NCI-H774 (cell line): ENCODE results near the gene NFIA.
A peak's percentile ranks its signal among the peaks of the same experiment; 100 is the strongest.

Experiments
- DNase-seq: peaks from one replicate; lab custom pipeline; 2025; lab: John Stamatoyannopoulos, UW

Gene NFIA

DNA sequence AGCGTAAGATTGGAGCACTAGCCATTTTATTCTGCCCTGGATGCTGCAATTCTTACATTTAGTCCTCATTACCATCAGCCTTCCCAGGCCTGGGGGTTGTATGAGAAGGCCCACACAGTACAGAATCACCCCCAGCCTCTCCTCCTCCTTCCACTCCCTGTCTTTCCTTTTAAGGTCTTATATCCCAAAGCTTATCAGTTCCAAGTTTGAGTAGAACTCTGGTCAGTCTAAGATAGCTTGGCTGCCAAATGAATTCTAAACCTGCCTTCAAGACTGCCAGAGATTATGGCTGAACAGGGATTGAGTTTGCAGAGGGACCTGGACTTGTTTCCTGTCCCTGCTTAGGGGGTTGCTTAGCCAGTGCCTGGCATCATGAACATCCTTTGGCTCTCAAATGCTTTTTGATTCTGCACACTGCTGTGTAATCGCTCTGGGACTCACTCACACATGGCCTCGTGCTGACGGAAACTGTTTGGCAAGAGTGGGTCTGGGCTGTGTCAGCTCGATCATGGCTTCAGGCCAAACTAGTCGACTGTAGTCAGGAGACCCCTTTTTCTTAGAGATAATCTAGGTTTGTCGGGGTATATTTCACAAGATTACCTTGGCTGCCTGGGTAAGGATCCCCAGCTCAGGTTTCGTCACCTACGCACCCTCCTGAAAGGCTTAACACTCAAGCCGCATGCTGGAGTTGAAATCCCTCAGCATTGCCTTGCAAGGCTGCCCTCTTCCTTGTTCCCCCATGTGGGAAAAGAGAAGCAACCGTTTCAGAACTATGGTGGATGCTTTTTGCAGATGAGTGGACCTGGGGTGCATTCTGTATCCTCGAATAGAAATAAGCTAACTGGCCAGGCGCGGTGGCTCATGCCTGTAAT lies 252.6 kb downstream of the NFIA start:
- no peak for DNase-seq

DNA sequence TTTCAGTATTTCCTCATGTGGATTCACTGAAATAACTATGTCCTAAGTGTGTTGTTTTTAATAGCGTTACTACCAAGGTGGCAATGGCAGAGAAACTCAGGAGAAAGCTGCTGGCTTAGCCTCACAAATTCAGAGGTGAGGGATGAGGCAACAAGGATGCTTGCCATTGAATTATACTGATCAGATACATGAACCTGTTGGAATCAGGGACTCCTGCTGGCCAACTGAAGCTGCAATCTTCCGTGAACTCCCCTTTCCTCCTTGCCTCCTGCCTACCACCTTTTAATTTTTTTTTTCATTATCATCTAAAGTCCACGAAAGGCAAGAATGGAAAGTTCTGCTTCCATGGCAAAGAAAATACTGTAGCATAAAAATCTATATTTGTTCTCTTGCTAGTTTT lies 254.7 kb downstream of the NFIA start:
- no peak for DNase-seq

DNA sequence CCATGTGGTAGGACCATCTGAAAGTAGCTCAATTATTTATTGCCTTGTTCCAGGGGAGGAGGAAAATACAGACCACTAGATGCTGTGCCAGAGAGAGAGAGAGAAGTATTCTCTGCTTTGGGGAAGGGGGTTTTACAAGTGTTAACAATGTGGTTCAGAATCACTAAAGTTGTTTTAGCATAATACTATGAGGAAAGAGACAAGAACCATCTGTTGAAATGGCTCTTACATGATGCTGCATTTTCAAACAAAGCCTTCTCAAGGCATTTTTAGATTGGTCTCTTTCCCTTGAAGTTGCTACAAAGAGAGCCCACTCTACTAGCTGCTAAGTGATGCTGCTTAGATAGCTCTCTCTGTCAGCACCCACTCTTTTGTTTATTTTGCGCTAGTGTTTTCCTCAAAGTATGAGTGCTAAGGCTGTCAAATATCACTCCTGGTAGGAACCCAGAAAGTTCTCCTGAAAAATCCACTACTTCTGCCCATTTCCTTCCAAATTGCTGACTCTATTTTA lies 255.1 kb downstream of the NFIA start:
- DNase-seq: no peak

DNA sequence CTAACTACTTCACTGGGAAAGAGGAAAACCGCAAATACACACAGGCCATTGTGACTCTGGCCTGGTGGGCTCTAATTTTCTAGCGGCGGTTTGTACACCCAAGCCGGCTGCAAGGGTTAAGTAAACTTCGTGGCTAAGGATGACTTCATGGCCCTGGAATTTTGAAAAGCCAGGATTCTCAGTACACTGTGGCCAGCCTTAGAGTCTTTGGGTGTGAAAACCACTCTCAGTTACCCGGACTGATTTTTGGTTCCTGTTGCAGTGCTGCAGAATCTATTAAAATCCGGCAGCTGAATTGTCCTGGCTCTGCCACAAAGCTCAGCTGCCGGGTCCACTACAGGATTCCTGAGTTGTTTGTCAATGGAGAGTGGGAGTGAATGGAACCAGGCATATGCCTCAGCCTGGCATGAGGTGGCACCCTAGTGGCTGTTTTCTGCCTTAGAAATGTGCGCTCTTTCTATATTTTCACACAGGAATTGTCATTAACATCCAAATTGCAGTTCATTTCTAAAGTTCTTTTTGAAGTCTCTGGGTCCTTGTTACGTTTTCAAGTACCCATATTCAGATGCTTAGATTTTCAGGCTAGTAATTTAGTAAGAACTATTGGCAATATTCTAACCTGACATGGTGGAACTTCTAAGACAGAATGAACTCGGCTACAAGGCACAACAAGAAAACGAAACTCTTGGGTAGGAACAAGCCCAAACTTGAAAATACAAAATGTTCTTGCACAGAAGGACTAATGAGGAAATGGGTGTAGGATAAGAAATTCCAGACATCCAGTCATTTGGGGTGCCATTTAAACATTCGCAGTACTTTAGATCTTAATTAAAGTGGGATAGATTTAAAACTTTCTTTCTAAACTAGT lies 255.9 kb downstream of the NFIA start:
- peak; percentile 68 for DNase-seq

DNA sequence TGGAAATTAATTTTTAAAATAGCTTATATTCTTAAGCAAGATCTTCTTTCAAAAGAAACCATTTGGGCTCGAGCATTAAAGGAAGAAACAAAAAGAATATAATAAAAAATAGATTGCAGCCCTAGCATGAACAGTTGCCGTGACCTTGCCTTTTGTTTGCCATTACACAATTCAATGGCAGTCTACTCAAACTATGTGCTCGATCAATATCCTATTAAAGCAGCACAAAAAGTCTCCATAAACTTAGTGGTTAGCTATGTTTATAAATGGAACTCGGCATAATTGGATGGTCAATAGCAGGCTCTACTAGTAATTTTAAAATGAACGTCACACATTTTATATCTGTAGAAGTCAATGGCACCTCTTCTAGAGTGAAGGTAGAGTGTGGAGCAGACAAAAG lies 256.5 kb downstream of the NFIA start:
- peak; percentile 13 for DNase-seq

DNA sequence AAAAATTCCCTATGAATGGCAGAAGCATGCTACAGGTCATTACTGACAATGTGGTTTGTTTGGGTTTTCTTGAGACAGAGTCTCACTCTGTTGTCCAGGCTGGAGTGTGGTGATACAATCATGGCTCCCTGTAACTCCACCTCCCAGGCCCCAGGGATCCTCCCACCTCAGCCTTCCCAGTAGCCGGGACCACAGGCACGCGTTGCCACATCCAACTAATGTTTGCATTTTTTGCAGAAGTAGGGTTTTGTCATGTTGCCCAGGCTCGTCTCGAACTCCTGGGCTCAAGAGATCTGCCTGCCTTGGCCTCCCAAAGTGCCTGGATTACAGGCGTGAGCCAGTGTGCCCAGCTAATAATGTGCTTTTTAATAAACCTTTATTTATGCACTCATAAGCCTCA lies 259.1 kb downstream of the NFIA start:
- DNase-seq: no peak

DNA sequence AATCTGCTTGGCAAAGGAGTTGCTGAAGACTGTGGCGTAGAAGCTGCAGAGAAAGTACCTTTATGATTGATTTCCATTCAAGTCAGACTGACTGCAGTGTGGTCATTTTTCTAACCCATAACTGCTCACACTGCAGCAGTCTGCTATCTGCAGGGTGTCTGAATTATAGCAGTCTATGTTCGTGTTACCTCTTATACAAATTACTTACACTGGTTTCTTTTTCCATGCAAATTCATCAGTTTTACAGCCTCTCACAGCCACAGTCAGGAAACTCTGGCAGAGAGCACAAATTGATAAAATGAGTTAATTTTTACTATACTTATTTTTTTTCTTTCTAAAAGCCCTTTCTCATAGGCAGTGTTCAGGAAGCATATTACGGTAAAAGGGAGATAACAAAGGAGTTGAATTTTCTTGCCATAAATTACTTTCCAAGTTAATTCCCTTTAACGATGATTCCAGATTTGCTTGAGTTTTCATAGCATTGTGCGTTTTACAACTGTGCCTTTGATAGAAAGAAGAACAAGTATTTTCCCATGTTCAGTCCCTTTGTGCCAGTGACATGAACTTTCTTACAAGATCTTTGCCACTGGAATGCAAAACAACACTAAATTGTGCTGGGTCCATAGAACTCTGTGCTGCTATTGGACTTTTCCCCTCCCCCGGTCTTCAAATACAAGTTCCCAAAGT lies 261.5 kb downstream of the NFIA start:
- no peak for DNase-seq

DNA sequence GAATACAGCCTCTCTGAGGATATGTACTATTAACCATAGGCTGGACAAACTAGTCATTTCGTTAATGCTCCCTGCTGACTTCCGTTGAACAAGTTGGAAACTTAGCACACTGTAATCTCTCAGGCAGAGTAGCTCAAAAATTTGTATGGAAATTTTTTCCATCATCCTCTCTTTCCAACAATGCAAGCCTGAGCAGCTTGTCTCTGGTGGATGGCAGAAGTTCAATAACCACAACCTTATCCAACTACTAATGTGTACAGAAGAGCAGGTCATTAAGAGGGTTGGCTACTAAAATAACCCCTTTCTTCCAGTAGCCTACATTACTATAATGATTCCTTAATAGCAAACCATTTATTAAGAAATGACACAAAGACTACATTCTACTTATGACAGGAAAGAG lies 262.3 kb downstream of the NFIA start:
- no peak for DNase-seq

DNA sequence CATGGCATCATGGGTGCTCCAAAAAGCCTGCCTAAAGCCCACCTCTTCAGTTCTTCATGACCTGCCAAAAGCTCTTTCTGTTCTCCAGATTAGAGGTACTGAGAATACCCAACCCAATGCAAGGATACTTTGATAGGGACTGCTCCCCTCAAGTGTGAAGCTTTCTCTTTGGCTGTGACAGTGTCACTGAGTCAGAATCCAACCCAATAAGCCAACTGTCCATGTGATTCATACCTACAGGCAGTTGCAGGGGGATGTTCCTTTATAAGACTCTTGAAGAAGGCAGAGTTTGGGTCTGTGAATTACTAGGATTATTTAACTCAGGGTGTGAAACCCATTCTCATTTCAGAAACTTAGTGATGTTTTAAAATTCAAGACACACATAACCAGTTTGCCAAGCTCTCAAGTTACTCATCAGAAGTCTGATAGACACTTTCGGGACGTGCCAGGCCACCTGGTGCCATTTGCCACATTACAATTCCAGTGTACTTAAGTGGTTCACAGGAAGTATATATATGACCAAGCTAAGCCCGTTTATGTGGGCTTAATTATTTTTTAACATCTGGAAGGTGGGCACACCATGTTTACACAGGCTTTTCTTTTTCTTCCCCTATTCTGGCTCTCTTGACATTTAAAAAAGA lies 265.8 kb downstream of the NFIA start:
- DNase-seq: no peak

DNA sequence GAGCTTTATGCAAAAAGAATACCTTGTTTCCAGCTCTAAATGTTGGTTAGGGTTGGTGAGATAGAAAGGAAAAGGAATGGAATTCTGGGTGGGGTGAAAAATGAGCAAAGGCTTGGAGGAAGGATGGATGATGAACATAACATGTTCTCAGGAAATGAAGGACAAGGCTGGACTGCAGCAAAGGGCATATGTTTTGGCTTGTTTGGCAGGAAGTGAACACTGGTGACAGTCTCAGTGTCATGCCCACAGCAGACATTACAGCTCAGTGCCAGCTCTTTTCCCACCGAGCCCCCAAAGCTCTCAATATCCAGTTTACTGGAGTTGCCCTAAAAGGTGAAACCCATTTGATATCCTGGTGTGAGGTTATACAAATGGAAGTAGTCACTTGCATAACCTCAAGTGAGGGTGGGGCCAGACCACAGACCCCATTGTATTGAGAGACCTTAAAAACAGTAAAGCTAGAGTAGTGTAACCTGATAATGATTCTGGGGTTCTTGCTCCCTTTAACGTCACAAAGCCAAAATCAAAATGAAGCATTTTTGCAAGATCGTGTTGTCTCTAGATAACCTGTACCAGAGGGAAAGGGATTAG lies 270.6 kb downstream of the NFIA start:
- DNase-seq: no peak

DNA sequence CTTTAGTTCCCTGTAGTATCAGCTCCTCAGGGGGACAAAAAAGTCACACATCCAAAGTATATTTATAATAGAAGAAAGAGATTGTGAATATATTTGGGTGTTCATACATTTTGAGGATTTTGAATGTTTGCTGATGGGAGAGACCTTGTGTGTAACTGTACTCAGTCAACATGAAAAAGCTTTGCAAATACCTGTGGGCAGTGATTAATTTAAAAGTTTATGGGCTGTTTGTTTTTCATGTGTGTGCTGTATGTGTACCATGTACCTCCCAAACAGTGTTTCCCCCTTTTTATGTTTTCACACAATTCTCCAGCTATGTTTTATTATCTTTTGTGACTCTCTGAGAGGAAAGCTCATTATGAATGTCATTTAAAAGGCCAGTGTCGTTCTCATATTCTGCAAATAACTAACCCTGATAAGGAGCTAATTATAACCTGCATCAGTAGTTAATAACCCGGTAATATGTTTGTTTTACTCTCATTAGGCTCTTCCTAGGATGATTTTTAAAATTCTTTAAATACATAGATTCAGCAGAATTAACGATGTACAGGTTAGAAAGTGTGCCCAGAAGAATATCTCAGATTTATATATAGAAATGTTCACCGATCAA lies 271.5 kb downstream of the NFIA start:
- DNase-seq: peak; percentile 3

DNA sequence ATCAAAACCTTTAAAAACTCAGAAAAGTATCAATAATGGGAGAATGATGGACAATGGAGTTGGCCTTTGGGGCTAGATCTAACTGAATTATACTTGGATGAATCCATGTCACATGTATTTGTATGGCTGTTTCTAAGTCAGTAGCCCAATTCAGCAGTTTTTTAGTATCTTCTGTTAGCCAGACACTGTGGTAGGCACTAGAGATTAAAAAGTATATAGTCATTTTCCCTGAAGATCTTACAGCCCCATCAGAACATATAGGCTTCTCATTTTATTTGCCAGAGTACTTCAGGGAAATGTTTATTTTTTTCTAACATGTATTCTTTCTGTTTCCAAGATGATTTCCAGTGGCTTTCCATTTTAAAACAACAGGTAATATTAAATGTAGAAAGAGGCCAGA lies 273.7 kb downstream of the NFIA start:
- no peak for DNase-seq

DNA sequence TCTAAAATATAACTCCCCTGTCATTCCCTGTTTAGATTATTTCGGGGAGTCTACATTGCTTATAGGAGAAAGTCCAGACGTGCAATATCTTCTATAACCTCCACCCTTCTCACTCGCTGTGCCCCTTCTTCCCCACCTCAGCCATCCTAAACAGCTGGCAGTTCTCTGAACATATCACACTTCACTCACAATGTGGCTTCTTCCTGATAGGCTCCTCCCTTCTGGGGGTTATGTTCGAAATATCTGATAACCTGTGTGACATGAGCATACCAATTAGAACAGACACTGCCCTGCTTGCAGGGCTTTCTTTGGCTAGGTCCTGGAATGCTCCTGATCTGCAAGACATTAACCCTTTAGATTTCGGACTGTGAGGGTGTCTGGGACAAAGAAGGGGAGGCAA lies 274.6 kb downstream of the NFIA start:
- no peak for DNase-seq

DNA sequence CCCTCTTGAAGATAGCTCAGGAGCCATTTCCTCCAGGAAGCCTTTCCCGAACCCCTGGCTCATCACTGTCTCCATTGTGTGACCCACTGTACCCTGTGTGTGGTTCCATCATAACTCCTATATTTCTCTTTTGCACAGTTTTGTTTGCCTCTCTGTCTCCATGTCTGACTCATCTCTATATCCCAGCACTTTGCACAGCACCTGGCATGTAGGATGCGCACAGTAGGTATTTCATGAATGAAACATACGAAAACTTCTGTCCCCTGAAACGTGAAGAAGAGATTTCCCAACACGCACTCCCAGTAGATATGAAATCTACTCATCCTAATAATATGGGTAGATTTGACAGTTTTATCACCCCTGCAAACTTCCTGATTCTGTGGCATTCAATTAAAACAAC lies 275.2 kb downstream of the NFIA start:
- DNase-seq: no peak

DNA sequence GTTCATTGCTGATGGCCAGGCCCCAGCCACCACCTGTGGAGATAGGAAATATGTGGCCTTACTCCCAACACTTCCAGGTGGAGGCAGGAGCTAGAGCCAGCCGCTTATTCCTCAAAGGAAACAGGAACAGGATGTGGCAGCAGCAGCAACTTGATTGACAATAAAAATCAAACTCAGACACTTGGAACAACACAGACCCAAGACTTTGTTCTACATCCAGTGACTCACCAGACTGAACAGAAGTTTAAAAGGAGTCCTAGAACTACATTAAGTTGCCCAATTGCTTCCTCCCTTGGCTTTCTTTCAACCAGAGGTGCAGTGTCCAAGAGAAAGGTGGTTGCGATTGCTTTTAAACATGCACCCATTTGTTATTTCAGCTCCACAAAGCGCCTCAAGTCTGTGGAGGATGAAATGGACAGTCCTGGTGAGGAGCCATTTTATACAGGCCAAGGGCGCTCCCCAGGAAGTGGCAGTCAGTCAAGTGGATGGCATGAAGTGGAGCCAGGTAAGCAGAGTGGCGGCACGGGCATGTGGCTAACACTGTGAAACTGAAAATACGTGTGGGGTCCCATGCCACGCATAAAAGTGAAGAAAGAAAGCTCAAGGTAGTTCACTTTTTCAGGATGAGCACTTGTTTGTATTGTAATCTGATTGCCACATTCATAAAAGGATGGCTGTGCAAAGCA lies 276.6 kb downstream of the NFIA start:
- no peak for DNase-seq

DNA sequence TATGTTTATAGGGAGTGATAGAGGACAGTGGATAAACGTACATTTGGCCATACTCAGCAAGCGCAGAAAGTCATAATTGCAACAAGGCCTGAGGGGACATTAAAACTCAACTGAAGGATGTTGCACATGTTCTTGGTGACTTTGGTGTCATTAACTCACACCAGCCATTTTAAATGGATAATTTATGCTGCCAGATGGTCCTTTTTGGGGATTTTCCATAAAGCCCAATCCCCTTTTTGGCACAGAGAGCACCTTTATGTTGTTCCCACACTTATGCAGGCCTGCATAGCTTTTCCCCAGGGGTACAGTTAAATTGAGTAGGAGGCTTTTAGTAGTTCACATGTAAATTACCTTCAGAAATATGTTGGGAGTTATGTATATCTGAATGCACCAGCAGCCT lies 279.6 kb downstream of the NFIA start:
- no peak for DNase-seq

DNA sequence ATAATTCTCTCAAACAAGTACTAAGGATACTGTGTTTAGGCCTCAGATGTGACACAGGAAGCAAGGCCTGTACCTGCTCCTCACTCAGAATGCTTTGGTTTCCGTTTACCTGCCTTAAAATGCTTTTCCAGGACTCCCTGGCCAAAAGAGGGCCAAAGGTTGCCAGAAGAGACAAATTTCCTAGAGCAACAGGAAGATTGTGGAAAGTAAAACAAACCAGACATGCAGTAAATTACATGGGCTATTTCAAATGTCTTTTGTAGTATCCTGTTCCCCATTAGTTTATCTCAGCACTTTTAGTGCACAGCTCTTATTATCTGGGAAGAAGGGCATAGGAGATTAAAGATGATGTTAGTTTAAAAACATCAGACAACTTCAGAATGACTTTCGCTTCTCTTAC lies 280.0 kb downstream of the NFIA start:
- no peak for DNase-seq

DNA sequence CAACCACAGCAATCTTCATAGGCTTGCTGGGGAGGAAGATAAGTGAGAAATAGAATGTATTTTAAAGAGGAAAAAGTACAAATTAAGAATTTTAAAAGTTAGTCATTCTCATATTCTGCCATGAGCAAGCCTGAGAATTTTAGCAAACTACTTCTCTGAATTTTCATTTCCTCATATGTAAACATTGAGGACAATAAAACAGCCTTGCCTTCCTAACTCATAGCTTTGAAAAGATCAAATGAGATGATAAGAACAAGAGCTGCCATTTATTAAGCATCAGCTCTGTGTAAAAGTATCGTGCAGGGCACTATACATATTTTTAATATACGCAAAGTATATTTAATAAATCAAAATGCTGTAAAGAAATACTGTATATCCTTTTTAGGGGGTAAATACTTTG lies 286.0 kb downstream of the NFIA start:
- no peak for DNase-seq

DNA sequence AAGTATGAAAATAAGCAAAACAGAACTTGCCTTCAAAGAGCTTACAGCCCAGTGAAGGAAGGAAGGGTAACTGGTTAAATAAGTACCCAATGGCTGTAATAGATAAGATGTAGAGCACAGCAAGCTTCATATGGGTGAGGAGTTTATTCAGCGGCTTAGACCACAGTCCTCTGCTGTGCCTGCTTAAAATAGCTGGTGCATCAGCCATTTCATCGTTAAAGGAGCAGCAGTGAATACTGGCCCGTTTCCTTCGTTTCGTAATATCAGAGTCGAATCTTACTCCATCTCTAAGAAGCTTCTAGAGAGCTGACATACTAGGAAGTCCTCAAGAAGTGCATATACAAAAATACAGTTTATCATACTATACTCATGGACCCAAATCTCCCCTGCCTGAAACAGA lies 286.5 kb downstream of the NFIA start:
- DNase-seq: no peak

DNA sequence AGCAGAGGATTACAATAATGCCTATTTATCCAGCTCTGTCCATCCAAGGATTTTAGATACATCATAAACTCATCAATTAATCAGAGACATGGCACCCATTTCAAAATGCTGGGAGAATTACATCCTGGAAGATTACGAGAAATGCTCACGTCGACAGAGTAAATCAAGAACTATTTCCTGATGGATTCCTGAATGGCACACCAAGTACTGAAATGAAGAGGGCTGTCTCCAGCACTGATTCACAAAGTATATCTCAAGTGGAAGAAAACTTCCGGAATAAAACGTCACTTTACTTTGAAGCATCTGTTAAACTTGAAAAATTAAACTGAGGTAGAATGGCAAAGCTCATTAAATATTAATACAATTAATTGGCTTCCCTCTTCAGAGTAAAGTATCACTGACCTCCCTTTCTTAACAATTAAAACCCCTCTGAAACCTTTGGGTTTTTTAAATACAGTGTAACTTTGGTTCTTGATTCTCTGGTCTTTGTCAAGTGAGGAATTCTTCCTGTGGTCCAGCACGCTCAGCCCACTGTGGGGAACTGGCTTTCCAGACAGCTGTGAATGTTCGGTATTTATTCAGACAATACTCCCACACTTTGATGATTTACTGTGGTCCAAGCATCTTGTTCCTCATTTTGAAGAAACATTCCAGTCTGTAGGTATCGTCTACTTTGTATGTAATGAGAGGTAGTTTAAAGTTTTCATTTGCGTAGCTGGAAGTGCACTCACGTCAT lies 288.0 kb downstream of the NFIA start:
- no peak for DNase-seq
